HG02870 (cell line): Measurements from ENCODE around the gene SREBF1.

Source experiments
- ATAC-seq: cut with Tn5 transposase; IDR thresholded peaks from one replicate; pipeline ENCODE4 v1.9.1; 2021; ENCODE audit warnings: mild to moderate bottlenecking, moderate library complexity; ENCODE audit not compliant: unreplicated experiment

Gene SREBF1

GRCh38 chr17:17842111-17842876, 5.5 kb upstream of the SREBF1 start:
- no peak for ATAC-seq

- ATAC-seq, result no peak
Observed at GRCh38 chr17:17841601-17842025, 4.8 kb upstream of the SREBF1 start.

- no peak for ATAC-seq
Observed at GRCh38 chr17:17840751-17841591, 4.2 kb upstream of the SREBF1 start.

- peak; percentile 58 for ATAC-seq
Observed at GRCh38 chr17:17839791-17840707, 3.3 kb upstream of the SREBF1 start.

GRCh38 chr17:17837966-17838962, 1.5 kb upstream of the SREBF1 start:
- ATAC-seq, result no peak

- no peak for ATAC-seq
Observed at GRCh38 chr17:17837380-17837821, 615 bp upstream of the SREBF1 start.

GRCh38 chr17:17836250-17836817, 452 bp downstream of the SREBF1 start:
- peak; percentile 60 for ATAC-seq

GRCh38 chr17:17835415-17836249, 1.2 kb downstream of the SREBF1 start:
- no peak for ATAC-seq

- no peak for ATAC-seq
Observed at GRCh38 chr17:17834974-17835373, 1.8 kb downstream of the SREBF1 start.

GRCh38 chr17:17833658-17834357, 3.0 kb downstream of the SREBF1 start:
- peak; percentile 5 for ATAC-seq

GRCh38 chr17:17832032-17832363, 4.8 kb downstream of the SREBF1 start:
- ATAC-seq, result no peak

GRCh38 chr17:17831208-17832031, 5.4 kb downstream of the SREBF1 start:
- no peak for ATAC-seq

GRCh38 chr17:17830740-17831207, 6.0 kb downstream of the SREBF1 start:
- ATAC-seq, result no peak

GRCh38 chr17:17830269-17830567, 6.6 kb downstream of the SREBF1 start:
- ATAC-seq, result no peak

GRCh38 chr17:17827826-17828621, 8.8 kb downstream of the SREBF1 start:
- no peak for ATAC-seq
